Measurements from ENCODE around the gene PSMA1.

- no peak for TF ChIP-seq CTCF (IDR thresholded peaks at IDR 0.05)
- TF ChIP-seq POLR2A (IDR thresholded peaks at IDR 0.05), result no peak
Observed at GRCh38 chr11:14519597-14519916, 629 bp downstream of the PSMA1 start.
